ES-I3 (cell line): Measurements from ENCODE around the gene TRABD2A.

Experiments
- H3K36me3 ChIP-seq: 2 replicates; pipeline ENCODE4 v1.6.1; 2013; ENCODE audit warnings: mild to moderate bottlenecking, low read length, control low read depth, moderate library complexity; ENCODE audit not compliant: insufficient read depth
- H3K4me1 ChIP-seq: 2 replicates; pipeline ENCODE4 v1.6.1; 2013; ENCODE audit warnings: mild to moderate bottlenecking, control low read depth, low read length; ENCODE audit not compliant: insufficient read depth
- H3K9ac ChIP-seq: 2 replicates; pipeline ENCODE4 v1.6.1; 2013; ENCODE audit warnings: low read depth, mild to moderate bottlenecking, low read length, moderate library complexity
- H3K9me3 ChIP-seq: 2 replicates; pipeline ENCODE4 v1.6.1; 2013; ENCODE audit warnings: mild to moderate bottlenecking, low read length, moderate library complexity; ENCODE audit not compliant: control insufficient read depth, insufficient read depth

TRABD2A gene

DNA sequence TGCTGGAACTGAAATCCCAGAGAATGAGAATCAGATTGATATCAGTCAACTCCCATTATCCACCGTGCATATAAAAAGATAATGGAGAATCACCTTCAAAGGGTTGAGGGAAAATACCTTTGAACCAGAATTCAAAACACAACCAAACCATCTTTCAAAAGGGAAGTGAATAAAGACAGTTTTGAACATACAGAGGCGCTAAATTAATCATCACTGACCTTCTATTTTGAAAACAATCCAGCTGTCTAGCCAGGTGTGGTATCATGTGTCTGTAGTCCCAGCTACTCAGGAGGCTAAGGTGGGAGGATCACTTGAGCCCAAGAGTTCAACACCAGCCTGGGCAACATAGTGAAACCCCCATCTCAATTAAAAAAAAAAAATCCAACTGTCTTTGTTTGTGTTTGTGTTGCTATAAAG is 63.6 kb downstream of the TRABD2A start:
- no peaks in the 10 kb centered on the region for H3K36me3 ChIP-seq
- H3K4me1 ChIP-seq, result no peaks in the 10 kb centered on the region
- H3K9ac ChIP-seq, result no peak overlapping the region
- H3K9me3 ChIP-seq, result no peaks in the 10 kb centered on the region

GRCh38 chr2:84816426-84817026 is 64.4 kb downstream of the TRABD2A start:
- no peaks in the 10 kb centered on the region for H3K9me3 ChIP-seq
- no peaks in the 10 kb centered on the region for H3K4me1 ChIP-seq
- no peaks in the 10 kb centered on the region for H3K36me3 ChIP-seq
- H3K9ac ChIP-seq, result no peak overlapping the region

DNA sequence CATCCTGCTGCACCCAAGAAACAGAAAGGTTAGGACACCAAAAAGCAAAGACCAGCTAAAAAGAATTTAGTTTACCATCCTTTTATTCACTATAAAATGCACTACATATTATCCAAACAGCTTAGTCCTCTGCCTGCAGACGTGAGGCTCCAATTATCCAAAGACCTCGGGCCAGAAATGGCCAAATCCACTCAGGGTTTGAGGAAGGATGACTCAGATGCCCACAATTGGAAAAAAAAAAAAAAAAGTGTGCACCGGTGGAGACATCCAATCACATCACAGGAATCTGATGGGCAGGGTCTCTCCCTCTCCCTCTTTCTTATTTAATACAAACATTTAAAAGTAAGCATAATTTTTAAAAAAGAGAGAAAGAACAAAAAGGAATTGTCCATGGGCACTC is 65.7 kb downstream of the TRABD2A start:
- no peaks in the 10 kb centered on the region for H3K9me3 ChIP-seq
- no peaks in the 10 kb centered on the region for H3K36me3 ChIP-seq
- H3K9ac ChIP-seq, result no peak overlapping the region
- no peaks in the 10 kb centered on the region for H3K4me1 ChIP-seq

DNA sequence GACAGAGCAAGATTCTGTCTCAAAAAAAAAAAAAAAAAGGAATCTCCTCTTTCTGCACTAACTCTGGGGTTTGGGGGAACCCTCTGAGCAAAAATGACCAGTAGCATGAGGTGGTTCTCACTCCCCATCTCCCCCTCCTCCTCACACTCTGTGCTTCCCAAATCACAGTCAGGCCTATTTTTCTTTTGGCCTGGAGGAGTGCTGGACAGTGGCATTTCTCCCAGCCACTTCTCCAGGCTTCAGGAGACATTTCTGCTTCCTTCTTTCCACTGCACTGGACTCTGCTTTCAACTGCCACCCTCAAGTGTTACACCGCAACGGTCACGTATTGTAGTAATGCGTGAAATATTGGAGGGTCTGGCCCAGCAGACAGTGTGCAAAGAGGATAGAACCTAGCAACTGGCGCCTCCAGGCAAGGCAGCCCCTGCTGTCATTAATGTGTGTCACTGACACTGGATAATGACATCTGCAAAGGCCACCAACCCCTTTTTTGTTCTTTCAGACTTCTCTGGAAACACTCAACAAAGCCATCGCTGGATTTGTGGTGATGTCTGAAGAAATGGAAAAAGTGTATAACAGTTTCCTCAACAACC is 68.9 kb downstream of the TRABD2A start:
- Histone ChIP-seq H3K9ac (no peak overlapping the region), H3K9me3 (no peaks in the 10 kb centered on the region), H3K36me3 (no peaks in the 10 kb centered on the region), H3K4me1 (no peaks in the 10 kb centered on the region)

DNA sequence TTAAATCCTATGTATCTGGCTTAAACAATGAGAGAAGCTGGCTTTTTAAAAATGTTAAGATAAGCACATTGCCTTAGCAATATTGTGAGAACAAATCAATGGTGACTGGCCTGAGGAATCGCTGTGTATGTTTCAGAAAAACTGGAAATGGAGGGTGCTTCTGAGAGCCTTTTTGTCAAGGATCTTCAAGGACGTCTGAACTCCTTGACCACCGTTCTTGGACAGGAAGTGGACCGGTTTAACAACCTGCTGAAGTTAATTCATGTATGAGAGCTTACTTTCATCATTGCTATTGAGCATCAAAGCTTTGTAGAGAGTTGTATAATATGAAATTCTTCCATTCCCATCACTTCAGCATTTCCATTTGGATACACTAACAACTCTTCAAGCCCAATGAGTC is 72.6 kb downstream of the TRABD2A start:
- H3K9me3 ChIP-seq, result no peaks in the 10 kb centered on the region
- H3K9ac ChIP-seq, result no peak overlapping the region
- no peaks in the 10 kb centered on the region for H3K4me1 ChIP-seq
- H3K36me3 ChIP-seq, result no peaks in the 10 kb centered on the region

DNA sequence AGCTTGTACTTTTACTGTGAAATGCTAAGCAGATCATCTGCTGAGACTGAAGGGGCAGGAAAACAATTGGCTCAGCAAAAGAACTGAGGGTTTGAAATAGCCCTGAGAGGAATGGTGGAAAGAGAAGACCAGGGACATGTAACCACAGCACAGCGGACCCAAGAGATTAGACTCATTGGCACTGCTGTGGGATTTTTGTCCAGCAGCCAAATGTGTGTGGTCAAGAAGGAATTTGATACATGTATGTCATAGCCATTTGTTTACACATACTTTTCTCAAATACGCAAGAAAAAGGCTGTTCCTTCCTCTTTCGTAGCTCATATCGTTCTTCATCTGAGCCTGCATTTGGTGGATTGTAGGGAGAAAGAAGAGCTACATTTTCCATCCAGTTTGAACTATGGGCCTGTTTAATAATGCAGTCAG is 73.8 kb downstream of the TRABD2A start:
- Histone ChIP-seq H3K9ac (no peak overlapping the region), H3K4me1 (no peaks in the 10 kb centered on the region), H3K9me3 (no peaks in the 10 kb centered on the region), H3K36me3 (no peaks in the 10 kb centered on the region)

GRCh38 chr2:84805250-84805958 is 75.5 kb downstream of the TRABD2A start:
- Histone ChIP-seq H3K9ac (no peak overlapping the region), H3K4me1 (no peaks in the 10 kb centered on the region), H3K9me3 (no peaks in the 10 kb centered on the region), H3K36me3 (no peaks in the 10 kb centered on the region)

DNA sequence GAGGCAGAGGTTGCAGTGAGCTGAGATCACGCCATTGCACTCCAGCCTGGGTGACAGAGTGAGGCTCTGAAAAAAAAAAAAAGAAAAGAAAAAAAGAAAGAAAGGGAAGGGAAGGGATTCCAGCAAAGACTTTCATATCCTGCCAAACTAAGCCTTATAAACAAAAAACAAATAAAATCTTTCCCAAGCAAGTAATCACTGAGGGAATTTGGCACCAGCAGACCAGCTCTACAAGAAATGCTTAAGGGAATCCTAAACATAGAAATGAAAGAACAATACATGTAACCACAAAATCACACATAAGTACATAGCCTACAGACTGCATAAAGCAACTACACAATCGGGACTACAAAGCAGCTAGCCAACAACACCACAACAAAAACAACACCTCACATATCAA is 79.1 kb downstream of the TRABD2A start:
- Histone ChIP-seq H3K36me3 (no peaks in the 10 kb centered on the region), H3K9me3 (no peaks in the 10 kb centered on the region), H3K9ac (no peak overlapping the region), H3K4me1 (peaks cover 11% of the 10 kb centered on the region)

DNA sequence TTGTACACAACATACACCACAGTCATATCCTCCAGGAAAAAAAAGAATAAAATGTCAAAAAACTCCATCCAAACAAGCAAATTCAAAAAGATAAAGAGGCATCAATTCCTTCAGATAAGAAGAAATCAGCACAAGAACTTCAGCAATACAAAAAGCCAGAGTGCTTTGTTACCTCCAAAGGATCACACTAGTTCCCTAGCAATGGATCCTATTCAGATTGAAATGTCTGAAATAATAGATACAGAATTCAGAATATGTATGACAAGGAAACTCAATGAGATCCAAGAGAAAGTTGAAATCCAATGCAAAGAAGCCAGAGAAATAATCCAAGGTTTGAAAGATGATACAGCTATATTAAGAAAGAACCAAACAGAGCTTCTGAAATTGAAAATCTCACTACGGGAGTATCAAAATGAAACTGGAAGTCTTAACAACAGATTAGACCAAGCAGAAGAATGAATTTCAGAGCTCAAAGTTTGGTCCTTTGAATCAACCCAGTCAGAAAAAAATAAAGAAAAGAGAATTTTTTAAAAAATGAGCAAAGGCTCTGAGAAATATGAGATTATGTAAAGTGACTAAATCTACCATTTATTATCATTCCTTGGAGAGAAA is 80.6 kb downstream of the TRABD2A start:
- H3K9me3 ChIP-seq, result no peaks in the 10 kb centered on the region
- H3K9ac ChIP-seq, result no peak overlapping the region
- peaks cover 11% of the 10 kb centered on the region for H3K4me1 ChIP-seq
- no peaks in the 10 kb centered on the region for H3K36me3 ChIP-seq

DNA sequence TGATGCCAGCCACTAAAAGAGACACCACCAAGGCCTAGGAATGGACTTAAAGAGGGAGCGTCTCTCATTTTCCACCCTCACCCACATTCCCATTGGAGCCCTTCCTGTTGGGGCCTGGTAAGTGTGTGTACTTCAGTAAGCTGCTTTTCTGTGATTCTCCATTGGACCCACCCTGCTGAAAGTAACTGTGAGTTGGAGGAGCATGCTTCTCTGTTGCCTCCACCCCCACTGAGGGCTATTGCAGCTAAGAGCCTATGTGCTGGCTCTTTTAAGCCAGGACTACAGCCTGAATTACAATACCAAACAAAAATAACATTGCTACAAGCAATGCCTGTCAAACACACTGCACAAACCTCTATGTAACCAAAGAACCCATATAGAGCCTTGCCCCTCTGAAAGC is 81.1 kb downstream of the TRABD2A start:
- Histone ChIP-seq H3K9me3 (no peaks in the 10 kb centered on the region), H3K9ac (no peak overlapping the region), H3K4me1 (peaks cover 11% of the 10 kb centered on the region), H3K36me3 (no peaks in the 10 kb centered on the region)

GRCh38 chr2:84797271-84797670 is 83.6 kb downstream of the TRABD2A start:
- Histone ChIP-seq H3K4me1 (peaks cover 11% of the 10 kb centered on the region), H3K36me3 (no peaks in the 10 kb centered on the region), H3K9me3 (no peaks in the 10 kb centered on the region), H3K9ac (no peak overlapping the region)

DNA sequence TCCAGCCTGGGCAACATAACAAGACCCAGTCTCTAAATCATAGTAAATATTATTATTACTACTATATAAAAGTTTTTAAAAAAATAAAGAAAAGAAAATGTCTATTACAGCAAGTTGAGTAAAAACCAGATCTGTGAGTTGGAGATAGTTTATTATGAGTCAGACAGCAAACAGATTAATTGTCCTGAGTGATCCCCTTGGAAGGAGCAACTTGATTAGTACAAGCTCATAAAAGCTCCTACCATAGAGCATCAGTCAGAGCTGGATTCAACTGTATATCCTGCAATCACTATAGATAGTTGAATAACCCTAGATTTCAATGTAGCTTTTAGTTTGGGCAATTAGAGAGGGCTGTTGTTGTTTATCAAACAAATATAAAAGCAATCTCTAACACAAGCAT is 84.1 kb downstream of the TRABD2A start:
- no peak overlapping the region for H3K9ac ChIP-seq
- H3K36me3 ChIP-seq, result no peaks in the 10 kb centered on the region
- H3K4me1 ChIP-seq, result peaks cover 11% of the 10 kb centered on the region
- H3K9me3 ChIP-seq, result no peaks in the 10 kb centered on the region

DNA sequence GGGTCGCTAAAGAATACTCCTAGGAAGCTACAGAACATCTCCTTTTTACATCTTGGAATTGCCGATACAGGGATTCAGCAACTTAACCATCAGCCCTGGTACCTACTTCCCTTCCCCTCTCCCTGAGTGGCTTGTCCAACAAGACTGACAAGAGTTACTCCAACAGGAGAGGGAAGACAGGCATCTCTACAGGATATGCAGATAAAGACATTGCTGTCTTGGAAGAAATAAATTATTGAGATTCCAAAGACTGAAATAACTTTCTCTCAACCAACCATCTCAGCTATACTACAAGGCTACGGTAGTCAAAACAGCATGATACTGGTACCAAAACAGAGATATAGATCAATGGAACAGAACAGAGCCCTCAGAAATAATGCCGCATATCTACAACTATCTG is 87.2 kb downstream of the TRABD2A start:
- H3K36me3 ChIP-seq, result no peaks in the 10 kb centered on the region
- no peaks in the 10 kb centered on the region for H3K4me1 ChIP-seq
- no peak overlapping the region for H3K9ac ChIP-seq
- H3K9me3 ChIP-seq, result no peaks in the 10 kb centered on the region

DNA sequence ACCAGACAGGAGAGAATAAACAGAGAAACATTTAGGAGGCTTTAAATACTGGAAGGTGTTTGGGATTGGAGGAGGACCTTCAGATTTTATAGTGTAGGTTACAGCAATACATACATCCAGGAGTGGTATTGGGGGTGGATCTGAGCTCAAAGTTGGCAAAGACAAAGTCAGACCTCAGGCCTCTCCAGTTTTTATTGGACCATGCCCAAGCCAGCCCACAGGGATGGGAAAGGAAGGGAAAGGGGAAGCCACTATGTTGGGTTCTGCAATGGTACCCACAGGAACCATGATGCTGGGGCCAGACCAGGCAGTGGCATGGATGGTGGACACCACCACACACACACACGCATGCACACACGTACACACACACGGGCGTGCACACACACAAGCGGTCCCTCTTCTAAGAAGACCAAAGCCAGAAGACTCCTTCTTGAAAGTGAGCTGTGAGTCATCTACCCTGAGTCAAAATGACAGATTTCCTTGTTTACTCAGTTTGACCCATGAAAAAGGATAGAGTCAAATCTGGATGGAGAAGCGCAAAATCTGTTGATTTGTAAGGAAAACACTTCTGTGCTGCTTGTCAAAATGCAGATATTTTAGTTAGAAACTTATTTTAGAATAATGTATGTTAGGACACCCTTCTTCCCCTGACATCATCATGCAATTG is 87.9 kb downstream of the TRABD2A start:
- Histone ChIP-seq H3K4me1 (no peaks in the 10 kb centered on the region), H3K9me3 (no peaks in the 10 kb centered on the region), H3K36me3 (no peaks in the 10 kb centered on the region), H3K9ac (no peak overlapping the region)
